GM18499 (cell line): ENCODE data around the gene PCK2.
A peak's percentile ranks its signal among the peaks of the same experiment; 100 is the strongest.

ENCODE experiments used
- ATAC-seq: cut with Tn5 transposase; IDR thresholded peaks from one replicate; pipeline ENCODE4 v1.9.1; 2021; ENCODE audit warnings: moderate number of reproducible peaks; ENCODE audit not compliant: insufficient read depth, unreplicated experiment

Gene PCK2

DNA sequence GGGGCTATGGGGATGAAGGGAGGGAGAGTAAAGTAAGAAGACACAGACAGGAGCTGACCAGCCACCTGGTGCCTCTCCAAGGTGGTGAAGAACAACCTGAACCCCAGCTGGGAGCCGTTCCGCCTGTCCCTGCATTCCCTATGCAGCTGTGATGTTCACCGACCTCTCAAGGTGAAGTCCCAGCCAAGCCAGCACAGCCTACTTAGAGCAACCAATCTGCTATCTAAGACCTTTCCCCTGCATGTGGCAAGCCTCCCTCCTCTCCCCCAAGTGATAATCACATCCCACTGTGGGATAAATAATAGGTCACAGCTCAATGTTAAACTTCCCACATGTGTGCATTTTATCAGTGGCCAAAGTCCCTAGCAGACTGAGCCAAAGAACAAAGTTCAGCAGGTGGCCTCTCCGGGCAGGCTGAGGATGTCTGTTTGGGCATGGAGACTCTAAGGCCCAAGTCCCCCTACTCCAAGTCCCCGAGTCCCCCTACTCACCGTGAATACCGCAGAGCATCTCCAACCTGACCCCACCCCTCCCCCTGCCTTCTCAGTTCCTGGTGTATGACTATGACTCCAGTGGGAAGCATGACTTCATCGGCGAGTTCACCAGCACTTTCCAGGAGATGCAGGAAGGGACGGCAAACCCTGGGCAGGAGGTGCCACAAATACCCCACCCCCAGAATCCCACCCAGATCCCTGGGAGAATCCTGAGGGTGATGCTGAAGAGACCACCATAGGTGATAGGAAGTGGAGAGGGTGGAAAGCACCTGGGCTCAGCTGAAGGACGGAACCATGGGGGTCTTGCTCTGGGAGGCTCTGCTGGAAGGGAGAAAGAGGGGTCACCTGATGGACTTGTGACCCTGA, 19.3 kb upstream of the PCK2 start:
- ATAC-seq: no peak

DNA sequence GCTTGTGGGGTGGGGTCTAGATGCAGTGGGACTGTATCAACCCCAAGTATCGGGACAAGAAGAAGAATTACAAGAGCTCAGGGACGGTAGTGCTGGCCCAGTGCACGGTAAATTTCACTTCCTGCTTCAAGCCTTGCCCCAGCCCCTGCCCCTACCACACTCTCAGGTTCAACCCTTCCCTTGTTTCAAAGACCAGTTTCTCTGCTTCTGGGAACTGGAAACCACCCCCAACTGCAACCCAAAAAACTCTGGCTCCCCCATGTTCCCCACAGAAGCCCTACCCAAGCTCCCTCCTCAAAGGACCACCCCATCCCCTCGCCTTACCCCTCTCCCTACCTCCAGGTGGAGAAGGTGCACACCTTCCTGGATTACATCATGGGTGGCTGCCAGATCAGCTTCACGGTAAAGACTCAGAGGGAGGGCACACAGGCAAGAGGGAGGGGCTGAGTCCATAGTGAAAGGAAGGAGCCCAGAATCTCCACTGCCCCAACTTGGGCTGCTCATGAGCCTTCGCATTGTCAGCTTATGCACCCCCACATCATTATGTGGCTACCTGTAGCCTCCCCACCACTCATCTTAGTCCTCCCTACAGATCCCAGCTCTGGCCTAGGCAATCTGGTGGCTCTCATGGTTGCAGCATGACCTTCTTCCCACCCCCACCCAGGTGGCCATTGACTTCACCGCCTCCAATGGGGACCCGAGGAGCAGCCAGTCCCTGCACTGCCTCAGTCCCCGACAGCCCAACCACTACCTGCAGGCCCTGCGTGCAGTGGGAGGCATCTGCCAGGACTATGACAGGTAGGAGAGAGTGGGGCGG, 18.4 kb upstream of the PCK2 start:
- no peak for ATAC-seq

DNA sequence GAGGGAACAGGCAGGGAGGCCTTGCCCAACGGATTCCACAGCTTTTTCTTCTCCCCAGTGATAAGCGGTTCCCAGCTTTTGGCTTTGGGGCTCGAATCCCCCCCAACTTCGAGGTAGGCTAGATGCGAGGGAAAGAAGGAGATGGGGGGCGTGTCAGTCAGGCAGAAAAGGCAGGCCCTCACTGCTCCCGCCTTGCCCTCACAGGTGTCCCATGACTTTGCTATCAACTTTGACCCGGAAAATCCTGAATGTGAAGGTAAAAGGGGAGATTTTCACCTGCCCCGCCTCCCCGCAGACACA, 17.9 kb upstream of the PCK2 start:
- no peak for ATAC-seq

DNA sequence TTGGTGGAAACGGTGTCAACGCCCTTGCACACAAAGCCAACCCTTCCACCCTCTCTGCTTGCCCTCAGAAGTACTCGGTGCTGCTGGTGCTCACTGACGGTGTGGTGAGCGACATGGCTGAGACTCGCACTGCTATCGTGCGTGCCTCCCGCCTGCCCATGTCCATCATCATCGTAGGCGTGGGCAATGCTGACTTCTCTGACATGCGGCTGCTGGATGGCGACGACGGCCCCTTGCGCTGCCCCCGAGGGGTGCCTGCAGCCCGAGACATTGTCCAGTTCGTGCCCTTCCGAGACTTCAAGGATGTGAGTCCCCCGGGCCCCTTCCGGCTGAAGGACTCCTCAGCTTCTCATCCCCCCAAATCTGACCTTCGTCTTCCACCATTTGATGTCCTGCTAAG, 17.0 kb upstream of the PCK2 start:
- ATAC-seq: no peak

DNA sequence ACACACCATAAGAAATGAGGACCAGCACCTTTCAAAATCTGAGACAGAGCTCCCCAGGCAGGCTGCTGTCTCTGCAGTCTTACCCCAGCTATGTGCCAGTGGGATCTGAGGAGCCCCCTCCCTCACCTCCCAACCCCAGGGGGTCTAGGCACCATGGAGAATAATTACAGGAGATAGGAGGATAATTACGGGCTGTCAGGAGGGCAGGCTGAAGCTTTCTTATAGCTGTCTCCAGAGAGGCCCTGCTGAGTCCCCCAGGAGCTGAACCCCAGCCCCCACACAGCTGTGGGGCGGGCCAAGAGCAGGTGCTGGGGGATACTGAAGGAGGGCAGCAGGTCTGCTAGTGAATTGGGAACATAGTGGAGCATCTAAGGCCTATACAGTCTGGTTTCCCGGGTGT, 16.0 kb upstream of the PCK2 start:
- ATAC-seq: no peak

DNA sequence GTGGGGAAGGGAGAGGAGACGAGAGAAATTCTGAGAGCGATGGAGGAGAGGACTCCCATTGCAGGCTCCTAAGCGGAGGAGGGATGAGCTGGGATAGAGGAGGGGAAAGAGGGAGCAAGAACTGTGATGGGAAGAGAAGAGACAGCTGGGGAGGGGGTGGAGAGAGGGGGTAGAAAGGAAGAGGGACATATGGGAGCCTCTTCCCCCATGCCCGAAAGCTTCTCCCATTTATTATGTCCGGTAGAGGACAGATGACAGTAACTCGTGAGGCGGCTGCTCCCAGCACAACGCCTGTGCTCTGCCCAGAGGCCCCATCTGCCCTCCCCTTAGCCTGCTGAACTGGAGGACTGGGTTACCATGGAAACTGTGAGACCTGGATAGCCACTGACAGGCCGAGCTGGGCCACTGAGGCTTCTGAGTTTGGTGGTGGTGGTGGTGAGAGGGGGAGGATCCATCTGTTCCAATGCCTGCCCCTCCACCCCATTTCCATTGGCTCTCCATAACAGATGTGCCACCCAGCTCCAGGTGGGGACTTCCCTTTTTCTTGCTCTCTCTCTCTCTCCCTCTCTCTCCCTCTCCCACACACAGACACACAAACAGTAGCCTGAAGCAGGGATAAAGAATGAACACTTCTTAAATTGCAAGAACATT, 14.5 kb upstream of the PCK2 start:
- no peak for ATAC-seq

DNA sequence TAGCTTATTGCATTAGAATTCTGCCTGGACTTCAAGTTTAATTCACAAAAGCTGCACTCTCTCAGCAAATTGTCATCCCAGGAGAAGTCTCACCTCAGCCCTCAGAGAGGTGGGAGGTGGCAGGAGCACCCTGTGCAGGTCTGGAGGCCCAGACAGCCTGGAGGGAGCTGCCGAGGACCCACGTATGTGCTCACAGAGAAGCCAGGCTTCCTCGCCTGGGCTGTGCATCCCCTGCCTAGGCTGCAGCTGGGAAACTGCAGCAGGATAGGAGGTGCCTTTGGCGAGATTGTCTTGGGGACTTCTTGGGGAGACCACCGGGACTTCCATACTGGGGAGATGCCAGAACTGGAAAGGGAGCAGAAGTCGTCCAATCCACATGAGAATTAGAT, 14.0 kb upstream of the PCK2 start:
- no peak for ATAC-seq

DNA sequence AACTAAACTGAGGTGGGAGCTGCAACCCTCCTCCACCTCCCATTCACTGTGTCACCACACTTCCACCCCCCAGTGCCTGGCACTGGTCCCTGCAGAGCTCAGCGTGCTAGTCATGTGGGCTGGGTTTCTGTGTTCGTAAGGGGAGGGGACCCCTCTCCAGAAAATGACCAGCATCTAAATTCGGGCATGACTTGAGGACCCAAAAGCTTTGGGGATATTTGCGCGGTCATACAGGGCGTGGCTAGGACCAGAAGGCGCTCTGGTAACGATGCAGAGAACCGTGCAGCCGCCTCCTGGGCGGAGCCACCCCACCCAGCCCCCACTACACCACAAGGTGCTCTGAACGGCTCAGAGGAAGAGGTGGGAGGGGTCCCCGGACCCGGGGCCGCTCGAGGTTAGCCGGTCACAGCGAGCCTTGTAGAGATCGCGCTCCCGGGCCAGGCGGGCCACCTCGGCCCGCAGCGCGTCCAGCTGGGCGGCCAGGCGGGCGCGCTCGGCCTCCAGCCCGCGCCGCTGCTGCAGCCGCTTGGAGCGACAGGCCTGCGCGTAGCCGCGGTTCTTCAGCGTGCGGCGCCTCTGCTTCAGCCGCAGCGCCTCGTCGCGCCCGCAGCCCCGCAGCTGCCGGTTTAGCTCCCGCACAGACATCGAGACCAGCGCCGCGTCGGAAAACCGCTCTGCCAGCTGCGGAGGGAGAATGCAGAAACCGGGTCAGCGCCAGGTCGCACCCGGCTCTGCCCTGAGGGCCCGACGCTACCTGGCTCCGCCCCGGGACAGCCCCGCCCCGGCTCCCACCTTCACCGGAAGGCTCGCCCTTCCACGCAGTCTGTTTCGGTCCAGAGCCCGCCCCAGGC, 13.0 kb upstream of the PCK2 start:
- ATAC-seq: peak; percentile 64

DNA sequence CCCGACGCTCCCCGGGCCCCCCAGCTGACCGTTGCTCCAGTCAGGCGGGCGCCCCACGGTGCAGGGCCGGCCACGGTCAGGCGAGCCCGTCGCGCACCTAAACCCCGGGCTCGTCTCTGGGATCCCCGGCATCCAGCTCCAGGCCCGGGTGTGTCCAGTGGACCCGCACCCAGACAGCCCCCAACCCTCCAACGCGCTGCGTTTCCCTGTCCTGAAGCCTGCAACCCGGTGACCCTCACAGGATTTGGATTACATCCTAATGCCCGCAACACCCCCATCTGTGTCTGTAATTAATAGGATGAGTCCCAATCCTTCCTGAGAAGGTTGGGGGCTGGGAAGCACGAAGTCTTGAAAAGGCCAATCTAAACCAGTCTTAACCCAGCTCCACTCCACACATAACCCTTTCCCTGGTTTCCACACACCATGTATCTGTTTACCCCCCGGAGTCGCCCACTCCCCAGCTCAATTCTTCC, 12.3 kb upstream of the PCK2 start:
- ATAC-seq: no peak

DNA sequence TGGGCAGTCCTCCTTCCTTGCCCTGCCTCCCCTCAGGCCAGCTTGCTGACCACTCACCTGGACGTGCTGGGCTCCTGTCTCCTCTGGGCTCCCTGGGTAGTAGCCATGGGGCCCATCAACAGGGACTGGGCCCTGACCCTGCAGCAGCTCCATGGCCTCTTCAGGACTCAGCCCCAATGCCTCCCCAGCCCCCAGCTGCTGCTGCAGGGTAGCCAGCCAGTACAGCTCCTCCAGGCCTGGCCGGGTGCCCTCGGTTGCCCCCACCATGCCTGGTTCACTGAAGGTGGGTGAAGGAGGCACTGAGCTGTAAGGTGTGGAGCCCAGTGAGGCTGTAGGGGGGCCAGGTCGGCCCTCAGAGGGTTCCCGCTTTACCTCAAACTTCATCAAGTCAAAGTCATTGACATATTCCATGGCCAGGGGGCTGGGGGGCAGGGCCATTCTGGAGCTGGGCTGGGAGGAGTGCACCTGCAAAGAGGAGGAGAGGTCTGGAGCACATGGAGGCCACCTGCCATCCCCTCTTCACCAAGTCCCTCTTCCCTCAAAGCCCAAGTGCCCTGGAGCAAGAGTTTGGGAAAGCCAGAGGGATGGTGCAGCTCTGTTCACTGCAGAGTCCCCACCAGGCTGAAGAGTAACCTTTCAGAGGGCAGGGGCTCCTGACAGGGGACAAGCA, 11.6 kb upstream of the PCK2 start:
- no peak for ATAC-seq

DNA sequence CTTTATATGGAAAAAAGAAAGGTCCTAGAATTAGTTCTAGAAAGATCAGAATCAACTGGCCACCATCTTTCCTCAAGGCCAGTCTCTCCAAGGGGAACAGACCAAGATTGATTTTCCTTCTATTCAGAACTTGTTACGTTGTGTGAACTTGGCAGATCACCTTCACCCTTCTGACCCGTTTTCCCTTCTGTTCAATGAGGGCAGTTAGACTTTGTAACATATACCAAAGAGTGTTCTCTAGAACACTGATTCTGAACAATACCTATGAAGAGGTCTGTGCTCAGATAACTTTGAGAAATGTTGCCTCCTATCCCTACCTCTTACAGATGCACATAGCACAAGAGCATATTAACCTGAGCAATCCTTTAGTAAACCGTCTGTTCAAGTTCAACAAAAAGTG, 10.6 kb upstream of the PCK2 start:
- no peak for ATAC-seq

DNA sequence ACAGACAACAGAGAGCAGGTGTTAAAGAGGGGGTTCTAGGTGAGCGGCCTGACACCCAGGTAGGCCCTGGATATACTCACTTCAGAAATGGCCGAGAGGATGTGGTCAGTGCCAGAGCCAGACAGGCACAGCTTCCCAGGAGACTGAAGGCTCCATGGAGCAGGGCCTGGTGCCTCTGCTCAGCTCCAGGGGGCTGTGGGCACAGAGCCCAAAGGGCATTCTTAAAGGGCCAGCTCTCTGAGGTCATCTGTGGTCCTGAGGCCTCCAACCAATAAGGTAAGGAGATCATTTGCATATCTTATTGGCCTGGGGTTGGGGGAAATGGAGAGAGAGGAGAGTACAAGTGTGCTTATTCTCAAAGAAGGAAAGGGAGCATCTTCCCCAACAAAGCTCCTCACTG, 9.7 kb upstream of the PCK2 start:
- no peak for ATAC-seq

DNA sequence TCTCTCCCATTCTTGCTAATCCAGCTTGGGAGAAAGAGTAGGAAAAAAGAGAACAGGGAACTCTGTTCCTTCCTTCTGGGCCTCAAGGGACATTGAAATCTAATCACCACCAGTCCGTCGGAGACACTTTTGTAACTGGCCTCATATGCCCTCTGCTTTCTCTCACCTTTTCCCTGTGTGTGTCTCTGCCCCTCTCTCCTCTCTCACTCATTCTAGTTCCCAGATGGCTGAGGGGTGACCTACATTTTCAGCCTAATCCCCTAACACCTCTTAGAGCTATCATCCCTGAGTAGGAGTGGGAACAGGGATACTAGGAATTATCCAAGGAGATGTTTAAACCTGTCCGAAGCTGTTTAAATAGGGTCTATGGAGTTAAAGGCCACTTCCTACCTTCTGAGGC, 8.9 kb upstream of the PCK2 start:
- ATAC-seq: no peak

DNA sequence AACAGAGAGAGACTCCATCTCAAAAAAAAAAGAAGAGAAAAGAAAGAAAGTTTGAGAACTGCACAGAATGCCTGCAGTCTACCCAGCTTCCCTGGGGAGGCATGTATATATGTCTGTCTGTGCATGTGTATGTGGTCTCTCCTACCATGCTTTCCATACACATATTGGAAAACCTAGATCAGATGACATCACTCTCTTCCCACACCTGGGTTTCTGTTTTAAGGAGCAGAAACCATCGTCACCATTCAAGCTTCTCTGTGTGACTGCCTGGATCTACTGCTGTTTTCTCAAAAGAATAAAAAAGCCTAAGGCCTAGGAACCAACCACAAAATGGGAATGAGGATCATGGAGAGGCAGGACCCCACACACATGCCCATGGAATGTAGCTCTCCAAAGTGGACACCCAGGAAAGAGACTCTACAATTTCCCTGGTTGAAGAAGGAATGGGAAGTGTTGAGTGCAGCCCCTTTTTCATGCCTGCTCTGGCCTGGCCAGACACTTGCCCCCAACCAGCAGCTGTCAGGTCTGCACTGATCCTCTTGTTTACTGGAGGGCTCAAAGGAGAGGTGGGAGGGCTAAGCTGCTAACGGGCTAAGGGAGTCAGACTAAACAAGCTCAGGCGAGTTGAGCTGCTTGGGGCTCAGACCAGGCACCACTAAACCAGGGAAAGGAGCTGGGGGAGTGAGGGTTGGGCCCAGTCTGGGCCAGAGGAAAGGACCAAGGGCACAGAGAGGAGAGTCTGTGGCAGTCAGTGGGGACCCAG, 7.7 kb upstream of the PCK2 start:
- no peak for ATAC-seq

DNA sequence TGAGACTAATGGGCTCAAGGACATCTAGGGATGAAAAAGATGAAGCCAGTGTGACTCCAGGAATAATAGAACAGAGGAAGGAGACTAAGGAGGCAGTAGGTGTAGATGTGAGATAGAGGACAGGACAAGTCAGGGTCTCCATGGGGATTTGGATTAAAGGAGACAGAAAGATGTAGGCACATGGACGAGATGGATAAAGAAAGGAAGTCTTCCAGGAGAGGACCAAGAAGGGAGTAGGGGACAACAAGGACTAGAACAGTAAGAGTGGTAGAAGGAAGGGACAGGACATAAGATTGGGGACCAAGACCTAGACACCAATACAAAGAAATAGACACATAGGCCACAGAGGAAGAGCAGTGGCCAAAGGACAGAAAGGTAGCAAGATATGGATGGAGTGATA, 7.1 kb upstream of the PCK2 start:
- no peak for ATAC-seq

DNA sequence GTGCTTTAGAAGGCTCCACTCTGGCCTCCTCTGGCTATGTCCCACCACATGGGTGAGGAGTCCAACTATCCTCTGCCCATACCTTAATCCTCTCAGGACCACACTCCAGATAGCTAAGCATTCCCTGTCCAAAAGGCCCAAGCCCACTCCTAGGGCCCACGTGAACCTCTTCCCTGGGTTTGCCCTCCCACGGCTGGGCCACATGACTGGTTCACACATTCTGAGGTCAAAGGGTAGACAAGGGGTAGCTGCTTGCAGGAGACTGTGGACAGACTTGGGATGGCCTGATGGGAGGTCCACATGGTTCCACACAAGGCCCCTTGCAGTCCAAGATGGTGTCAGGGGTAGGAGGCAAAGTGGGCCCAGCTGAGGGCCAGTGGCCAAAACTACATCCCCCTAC, 6.0 kb upstream of the PCK2 start:
- ATAC-seq: no peak

DNA sequence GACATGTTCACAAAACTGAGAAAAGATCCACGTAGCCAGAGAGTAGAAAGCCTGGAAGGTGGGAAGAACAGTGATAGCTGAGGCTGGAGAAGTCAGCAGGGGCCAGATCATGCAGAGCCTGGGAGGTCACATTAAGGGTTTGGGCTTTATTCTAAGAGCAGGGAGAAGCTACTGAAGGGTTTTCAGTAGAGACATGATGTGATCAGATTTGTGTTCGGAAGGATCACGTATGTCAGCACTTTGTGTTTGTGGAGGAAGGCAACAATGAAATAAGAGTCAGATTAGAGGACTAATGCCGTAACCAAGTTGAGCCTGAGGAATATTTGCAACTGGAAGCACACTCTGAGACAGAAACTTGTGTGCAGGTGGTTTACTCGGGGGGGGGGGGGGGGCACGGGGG, 4.2 kb upstream of the PCK2 start:
- no peak for ATAC-seq

DNA sequence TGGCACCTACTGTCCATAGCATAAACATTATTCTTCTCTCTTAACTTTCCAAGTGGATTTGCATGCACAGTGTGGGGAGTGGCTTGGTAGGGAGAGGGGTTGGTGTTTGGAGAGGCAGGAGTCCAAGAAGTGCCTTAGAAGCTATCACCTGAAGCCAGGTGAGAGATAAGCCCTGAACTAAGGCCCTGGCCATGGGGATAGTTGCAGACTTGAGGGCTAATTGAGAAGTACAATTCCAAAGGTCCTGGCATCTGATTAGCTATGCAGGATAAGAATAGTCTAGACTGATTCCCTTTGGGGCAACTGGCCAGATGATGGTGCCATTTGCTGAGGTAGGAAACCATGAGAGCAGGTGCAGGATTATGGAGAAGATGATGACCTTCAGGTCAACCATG, 2.0 kb upstream of the PCK2 start:
- no peak for ATAC-seq

DNA sequence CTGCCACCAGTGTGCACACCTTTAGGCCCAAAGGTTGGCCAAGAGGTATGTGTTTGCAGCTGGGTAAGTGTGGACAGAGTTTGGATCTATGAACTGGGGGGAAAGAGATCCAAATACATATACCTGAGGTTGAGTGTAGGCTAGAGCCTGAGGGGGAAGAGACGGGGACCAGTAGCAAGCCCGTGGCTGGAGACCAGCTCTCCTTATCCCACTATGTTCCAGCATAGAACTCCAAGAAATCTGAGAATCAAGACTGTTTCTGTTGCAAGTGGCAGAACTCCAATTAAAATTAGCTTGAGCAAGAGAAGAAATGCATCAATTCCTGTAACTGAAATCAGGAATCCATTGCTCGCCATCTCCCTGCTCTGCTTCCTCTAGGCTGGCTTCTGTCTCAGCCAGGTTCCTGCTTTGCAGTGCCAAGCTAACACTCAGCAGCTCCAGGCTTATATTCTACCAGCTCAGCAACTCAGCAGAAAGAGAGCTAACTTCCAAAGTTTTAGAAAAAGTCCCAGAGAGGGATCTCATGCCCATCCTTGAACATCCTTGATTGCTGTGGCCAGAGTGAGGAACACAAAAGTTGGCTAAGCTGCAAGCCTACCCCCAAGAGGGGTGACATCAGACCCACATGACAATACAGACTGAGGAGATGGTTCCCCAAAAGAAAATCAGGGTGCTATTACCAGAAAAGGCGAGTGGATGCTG, 1.5 kb upstream of the PCK2 start:
- ATAC-seq: no peak
